Measurements from ENCODE around the gene CALML6. TPM values are rescaled to one million over a fixed set of nuclear protein-coding genes. Genes with fewer than 3 reads are reported as not detected.
A peak's percentile ranks its signal among the peaks of the same experiment; 100 is the strongest.

Gene CALML6
- total RNA-seq, 1 experiment from 2014 or later = 1.7 TPM

DNA sequence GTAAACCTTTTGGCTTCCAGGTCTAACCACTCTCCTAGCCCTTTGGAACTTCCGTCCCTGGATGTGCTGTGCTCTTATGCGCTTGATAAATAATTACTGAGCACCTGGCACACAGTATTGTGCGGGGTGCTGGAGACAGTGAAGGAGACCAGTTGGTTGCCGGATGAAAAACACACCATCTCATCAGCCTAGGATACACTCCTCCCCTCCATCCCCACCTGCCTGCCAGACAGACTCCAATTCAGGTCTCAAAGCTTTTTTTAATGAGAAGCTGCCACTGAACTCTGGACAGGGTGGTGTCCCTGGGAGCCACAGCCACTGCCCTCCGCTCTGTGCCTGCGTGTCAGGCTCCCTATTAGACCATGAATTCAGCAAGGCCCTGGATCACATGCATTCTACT lies 33.3 kb upstream of the CALML6 start:
- Histone ChIP-seq H2BK120ac (ENCODE audit: low read depth, low read length, poor library complexity, severe bottlenecking) (no peak overlapping the region), H2BK12ac (ENCODE audit: insufficient read length, low read depth, low read length) (no peak overlapping the region), H2AFZ (ENCODE audit: low read length) (no peak overlapping the region), H4K8ac (replicated peaks; ENCODE audit: insufficient read length, low read depth, low read length) (no peak overlapping the region), H3K4me1 (ENCODE audit: insufficient read depth, low read length) (no peaks in the 10 kb centered on the region; the same call in 1 of the 2 replicates), H3K4ac (ENCODE audit: low read depth, low read length) (no peak overlapping the region), H3K27me3 (ENCODE audit: insufficient read depth, low read length) (no peaks in the 10 kb centered on the region), H4K5ac (ENCODE audit: insufficient read length, low read depth, low read length) (no peak overlapping the region), H2AK5ac (ENCODE audit: insufficient read length, low read length) (no peak overlapping the region), H2BK15ac (ENCODE audit: low read depth, low read length) (no peak overlapping the region), H3K56ac (ENCODE audit: insufficient read length, low read depth, low read length) (no peak overlapping the region), H3K9ac (ENCODE audit: extremely low read depth, insufficient read length, low read length) (no peak overlapping the region), H3K4me2 (ENCODE audit: insufficient read depth, insufficient read length, low read length) (no peak overlapping the region), H4K20me1 (ENCODE audit: control insufficient read depth, insufficient read depth, insufficient read length) (peaks cover 3% of the 10 kb centered on the region), H3K79me1 (ENCODE audit: insufficient read depth, low read depth, low read length, poor library complexity, severe bottlenecking) (no peaks in the 10 kb centered on the region), H2BK5ac (ENCODE audit: insufficient read length, low read length) (no peak overlapping the region), H3K18ac (ENCODE audit: insufficient read length, low read depth, low read length) (no peak overlapping the region), H3T11ph (ENCODE audit: low read length) (no peak overlapping the region), H3K23ac (ENCODE audit: insufficient read length, low read depth, low read length) (no peak overlapping the region), H4K91ac (ENCODE audit: insufficient read length, low read depth, low read length) (no peak overlapping the region), H3K27ac (ENCODE audit: insufficient read length, low read depth, low read length) (no peak overlapping the region), H3K14ac (ENCODE audit: insufficient read depth, low read length) (no peak overlapping the region), H2BK20ac (ENCODE audit: low read depth, low read length, poor library complexity, severe bottlenecking) (no peak overlapping the region), H3K23me2 (ENCODE audit: insufficient read length, low read depth, low read length, poor library complexity, severe bottlenecking) (no peaks in the 10 kb centered on the region), H3K79me2 (ENCODE audit: insufficient read depth, low read length) (peaks cover 67% of the 10 kb centered on the region), H3K9me3 (ENCODE audit: control insufficient read depth, low read depth, low read length) (no peaks in the 10 kb centered on the region)
- Mint-ChIP-seq H3K36me3 (ENCODE audit: insufficient read depth in 1 of 3, low read depth in 3 of 3) (peaks cover 20 to 25% (median 24%) of the 10 kb centered on the region in 3 experiments), H3K4me1 (peaks cover 28 to 41% of the 10 kb centered on the region in 2 experiments), H3K9me3 (peaks cover 0 to 5% of the 10 kb centered on the region in 2 experiments; a peak in 1 of 5 replicates), H3K4me3 (no peak overlapping the region; a peak in 1 of 5 replicates), H3K27me3 (ENCODE audit: low read depth) (no peaks in the 10 kb centered on the region), H3K27ac (peak overlapping the region; percentile 19 to 90 (median 84); a peak in 5 of 7 replicates)
- no peak for DNase-seq
- WGBS (ENCODE audit: extremely low coverage, insufficient read length, low lambda C conversion rate) = no CpG with 5 or more reads among the region's 6 CpGs
- TF ChIP-seq, protein P1, sequence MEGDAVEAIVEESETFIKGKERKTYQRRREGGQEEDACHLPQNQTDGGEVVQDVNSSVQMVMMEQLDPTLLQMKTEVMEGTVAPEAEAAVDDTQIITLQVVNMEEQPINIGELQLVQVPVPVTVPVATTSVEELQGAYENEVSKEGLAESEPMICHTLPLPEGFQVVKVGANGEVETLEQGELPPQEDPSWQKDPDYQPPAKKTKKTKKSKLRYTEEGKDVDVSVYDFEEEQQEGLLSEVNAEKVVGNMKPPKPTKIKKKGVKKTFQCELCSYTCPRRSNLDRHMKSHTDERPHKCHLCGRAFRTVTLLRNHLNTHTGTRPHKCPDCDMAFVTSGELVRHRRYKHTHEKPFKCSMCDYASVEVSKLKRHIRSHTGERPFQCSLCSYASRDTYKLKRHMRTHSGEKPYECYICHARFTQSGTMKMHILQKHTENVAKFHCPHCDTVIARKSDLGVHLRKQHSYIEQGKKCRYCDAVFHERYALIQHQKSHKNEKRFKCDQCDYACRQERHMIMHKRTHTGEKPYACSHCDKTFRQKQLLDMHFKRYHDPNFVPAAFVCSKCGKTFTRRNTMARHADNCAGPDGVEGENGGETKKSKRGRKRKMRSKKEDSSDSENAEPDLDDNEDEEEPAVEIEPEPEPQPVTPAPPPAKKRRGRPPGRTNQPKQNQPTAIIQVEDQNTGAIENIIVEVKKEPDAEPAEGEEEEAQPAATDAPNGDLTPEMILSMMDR (conservative IDR thresholded peaks at IDR 0.05) = no peak

Measured in H9 (cell line).